Measurements from ENCODE around the gene USB1. TPM values are rescaled to one million over a fixed set of nuclear protein-coding genes. Genes with fewer than 3 reads are reported as not detected.

Gene USB1
- total RNA-seq, 1 donor from 2014 or later, result 100.0 TPM

- H3K4me1 Mint-ChIP-seq (ENCODE audit: low read depth, unreplicated experiment), result no peaks in the 10 kb centered on the region
- peaks cover 5% of the 10 kb centered on the region for H3K36me3 Mint-ChIP-seq (ENCODE audit: low read depth, unreplicated experiment)
- H3K4me3 Mint-ChIP-seq (ENCODE audit: unreplicated experiment), result no peak overlapping the region
- no peak overlapping the region for H3K27ac Mint-ChIP-seq (ENCODE audit: unreplicated experiment)
- H3K79me2 ChIP-seq (ENCODE audit: insufficient read depth, low read length), result no peaks in the 10 kb centered on the region
- no peak overlapping the region for H3K9ac ChIP-seq (ENCODE audit: low read length)
- H4K20me1 ChIP-seq (ENCODE audit: insufficient read depth, low read length), result no peaks in the 10 kb centered on the region
- H3K27me3 ChIP-seq (ENCODE audit: insufficient read depth, low read length), result no peaks in the 10 kb centered on the region
- no peak overlapping the region for H3K4me2 ChIP-seq (ENCODE audit: low read length)
- TF ChIP-seq EZH2 (IDR thresholded peaks at IDR 0.05; ENCODE audit: insufficient read depth, low read length) (no peak), CTCF (IDR thresholded peaks at IDR 0.05; ENCODE audit: insufficient read depth, low read depth, low read length) (no peak)
- no peaks in the 10 kb centered on the region for H3K9me3 Mint-ChIP-seq (ENCODE audit: unreplicated experiment)
- H3K4me1 ChIP-seq (ENCODE audit: insufficient read depth, low read length), result no peaks in the 10 kb centered on the region
- DNase-seq (ENCODE audit: low read depth) (no peak), FAIRE-seq (no peak)
- no peak overlapping the region for H2AFZ ChIP-seq (ENCODE audit: low read depth, low read length)
- no peak overlapping the region for H3K27ac ChIP-seq (ENCODE audit: low read depth, low read length)
- H3K36me3 ChIP-seq (ENCODE audit: insufficient read depth, low read length), result no peaks in the 10 kb centered on the region
- no peak overlapping the region for H3K4me3 ChIP-seq (ENCODE audit: insufficient read depth, low read depth, low read length)
- no peaks in the 10 kb centered on the region for H3K9me3 ChIP-seq (ENCODE audit: insufficient read depth, low read depth, low read length)
- no peaks in the 10 kb centered on the region for H3K27me3 Mint-ChIP-seq (ENCODE audit: low read depth, unreplicated experiment)
Observed at GRCh38 chr16:58043571-58044155, 42.5 kb downstream of the USB1 start.

- Histone ChIP-seq H3K79me2 (ENCODE audit: insufficient read depth, low read length) (no peaks in the 10 kb centered on the region), H3K36me3 (ENCODE audit: insufficient read depth, low read length) (no peaks in the 10 kb centered on the region), H4K20me1 (ENCODE audit: insufficient read depth, low read length) (no peaks in the 10 kb centered on the region), H3K4me1 (ENCODE audit: insufficient read depth, low read length) (no peaks in the 10 kb centered on the region), H3K27ac (ENCODE audit: low read depth, low read length) (no peak overlapping the region), H3K4me3 (ENCODE audit: insufficient read depth, low read depth, low read length) (no peak overlapping the region), H3K27me3 (ENCODE audit: insufficient read depth, low read length) (no peaks in the 10 kb centered on the region), H2AFZ (ENCODE audit: low read depth, low read length) (no peak overlapping the region), H3K9me3 (ENCODE audit: insufficient read depth, low read depth, low read length) (no peaks in the 10 kb centered on the region), H3K9ac (ENCODE audit: low read length) (no peak overlapping the region), H3K4me2 (ENCODE audit: low read length) (no peak overlapping the region)
- H3K27ac Mint-ChIP-seq (ENCODE audit: unreplicated experiment), result no peak overlapping the region
- DNase-seq (ENCODE audit: low read depth), result no peak
- peaks cover 4% of the 10 kb centered on the region for H3K36me3 Mint-ChIP-seq (ENCODE audit: low read depth, unreplicated experiment)
- no peak for FAIRE-seq
- TF ChIP-seq CTCF (IDR thresholded peaks at IDR 0.05; ENCODE audit: insufficient read depth, low read depth, low read length) (no peak), EZH2 (IDR thresholded peaks at IDR 0.05; ENCODE audit: insufficient read depth, low read length) (no peak)
- H3K4me1 Mint-ChIP-seq (ENCODE audit: low read depth, unreplicated experiment), result no peaks in the 10 kb centered on the region
- no peak overlapping the region for H3K4me3 Mint-ChIP-seq (ENCODE audit: unreplicated experiment)
- no peaks in the 10 kb centered on the region for H3K9me3 Mint-ChIP-seq (ENCODE audit: unreplicated experiment)
- no peaks in the 10 kb centered on the region for H3K27me3 Mint-ChIP-seq (ENCODE audit: low read depth, unreplicated experiment)
Observed at GRCh38 chr16:58044266-58045019, 43.2 kb downstream of the USB1 start.

- Histone ChIP-seq H3K4me2 (ENCODE audit: low read length) (no peak overlapping the region), H2AFZ (ENCODE audit: low read depth, low read length) (no peak overlapping the region), H4K20me1 (ENCODE audit: insufficient read depth, low read length) (no peaks in the 10 kb centered on the region), H3K79me2 (ENCODE audit: insufficient read depth, low read length) (no peaks in the 10 kb centered on the region), H3K27ac (ENCODE audit: low read depth, low read length) (no peak overlapping the region), H3K9ac (ENCODE audit: low read length) (no peak overlapping the region), H3K36me3 (ENCODE audit: insufficient read depth, low read length) (no peaks in the 10 kb centered on the region), H3K4me1 (ENCODE audit: insufficient read depth, low read length) (no peaks in the 10 kb centered on the region), H3K27me3 (ENCODE audit: insufficient read depth, low read length) (no peaks in the 10 kb centered on the region), H3K4me3 (ENCODE audit: insufficient read depth, low read depth, low read length) (no peak overlapping the region), H3K9me3 (ENCODE audit: insufficient read depth, low read depth, low read length) (no peaks in the 10 kb centered on the region)
- Mint-ChIP-seq H3K36me3 (ENCODE audit: low read depth, unreplicated experiment) (peaks cover 2% of the 10 kb centered on the region), H3K4me3 (ENCODE audit: unreplicated experiment) (no peak overlapping the region), H3K27ac (ENCODE audit: unreplicated experiment) (no peak overlapping the region), H3K9me3 (ENCODE audit: unreplicated experiment) (no peaks in the 10 kb centered on the region), H3K4me1 (ENCODE audit: low read depth, unreplicated experiment) (no peaks in the 10 kb centered on the region), H3K27me3 (ENCODE audit: low read depth, unreplicated experiment) (no peaks in the 10 kb centered on the region)
- DNase-seq (ENCODE audit: low read depth) (no peak), FAIRE-seq (no peak)
- TF ChIP-seq EZH2 (IDR thresholded peaks at IDR 0.05; ENCODE audit: insufficient read depth, low read length), result no peak
- TF ChIP-seq CTCF (IDR thresholded peaks at IDR 0.05; ENCODE audit: insufficient read depth, low read depth, low read length), result no peak
Observed at GRCh38 chr16:58045096-58045495, 43.9 kb downstream of the USB1 start.

All from astrocyte (in vitro differentiated cells and primary cell).